Fibroblast of skin of right quadriceps (primary cell): ENCODE data around the gene NXPH1.

Experiments used
- DNase-seq: peaks from one replicate; pipeline ENCODE4 v3.0.0-alpha.2; 2013

Gene NXPH1

DNA sequence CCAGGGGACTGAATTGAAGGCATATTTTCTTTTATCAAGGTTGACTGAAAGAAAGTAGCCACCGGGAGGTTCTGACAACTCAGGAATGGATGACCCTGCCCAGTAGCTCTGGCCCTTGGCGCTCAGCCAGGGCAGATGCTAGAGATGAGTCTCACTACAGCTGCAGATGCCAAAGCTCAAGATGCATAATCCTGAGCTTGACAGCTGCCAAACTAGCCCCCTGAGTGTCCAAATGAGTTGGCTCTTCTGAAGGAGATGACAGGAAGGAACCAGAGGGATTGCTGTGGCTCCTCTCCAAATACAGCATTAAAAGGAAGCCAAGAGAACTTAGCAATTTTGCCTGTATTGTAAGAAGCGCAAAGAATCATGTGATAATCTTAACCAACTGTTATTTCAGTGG, 78.4 kb downstream of the NXPH1 start:
- DNase-seq: no peak

DNA sequence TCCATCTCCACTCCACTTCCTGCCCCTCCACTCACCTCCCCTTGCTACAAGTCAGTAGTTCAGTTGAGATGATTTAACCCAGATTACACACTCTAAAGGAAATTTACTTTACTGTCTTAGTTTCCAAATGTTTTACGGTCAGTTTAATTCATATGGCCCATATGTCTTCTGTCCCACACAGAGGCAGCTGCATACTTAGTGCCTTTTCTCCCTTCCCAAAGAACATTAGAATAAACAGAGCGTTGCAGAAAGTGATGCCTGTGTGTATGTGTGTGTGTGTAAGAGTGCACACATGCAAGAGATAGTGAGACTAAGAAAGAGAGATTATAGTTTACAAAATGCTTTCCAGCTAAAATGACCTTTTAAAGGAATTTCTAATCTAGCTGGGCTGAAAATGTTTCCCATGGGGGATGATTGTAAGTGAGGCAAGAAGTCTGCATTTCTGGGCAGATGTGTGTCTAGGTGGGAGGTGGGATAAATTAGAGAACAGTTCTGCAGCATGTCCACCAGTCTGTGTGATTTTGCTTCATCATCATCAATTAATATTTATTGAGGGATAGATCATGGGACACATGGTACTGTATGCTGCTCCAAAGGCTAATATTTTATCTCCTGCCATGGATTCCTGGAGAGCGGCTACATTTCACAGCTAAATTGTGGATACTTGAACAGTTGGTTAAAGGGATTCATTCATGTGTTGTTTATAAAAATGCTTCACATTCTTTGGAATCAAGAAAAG, 81.5 kb downstream of the NXPH1 start:
- no peak for DNase-seq

DNA sequence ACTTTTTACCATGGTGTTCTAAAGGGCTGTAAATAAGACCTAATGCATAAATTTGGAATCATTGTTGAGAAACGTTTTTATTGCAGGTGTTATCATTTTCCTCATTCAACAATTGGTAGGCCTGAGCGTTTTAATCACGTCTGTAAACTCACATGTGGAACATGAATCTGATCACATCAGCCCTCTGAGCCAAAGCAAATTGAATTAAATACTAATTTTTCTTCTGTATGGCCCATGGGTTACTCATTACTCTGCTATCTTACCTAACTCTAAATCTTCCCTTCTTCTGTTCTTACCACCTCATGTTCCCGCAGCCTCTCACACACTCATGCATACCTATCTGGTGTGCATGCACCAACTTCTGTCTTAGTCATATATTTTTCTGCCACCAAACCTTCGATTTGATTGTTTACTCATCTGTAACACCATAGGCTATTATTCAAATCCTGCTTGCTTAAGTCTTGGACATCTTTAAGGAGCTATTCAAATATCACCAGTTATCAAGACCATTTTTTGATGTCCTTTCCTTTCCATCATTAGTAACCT, 82.3 kb downstream of the NXPH1 start:
- DNase-seq: no peak

DNA sequence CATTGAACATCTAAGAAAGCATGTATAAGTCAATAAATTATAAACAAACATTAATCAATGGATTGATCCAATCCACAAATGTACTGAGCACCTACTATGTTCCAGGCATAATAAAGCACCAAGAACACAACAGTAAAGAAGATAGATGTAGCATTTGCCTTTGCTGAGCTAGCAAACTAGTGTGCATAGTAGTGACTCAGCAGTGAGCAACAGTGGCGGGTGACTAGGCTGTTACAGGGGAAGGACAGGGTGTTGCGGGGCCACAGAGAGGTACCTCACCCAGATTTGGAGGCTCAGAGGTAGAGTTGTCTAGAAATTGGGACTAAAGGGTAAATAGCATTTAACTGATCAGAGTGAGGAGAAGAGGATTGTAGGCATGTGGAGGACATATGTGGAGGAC, 83.6 kb downstream of the NXPH1 start:
- DNase-seq: no peak

DNA sequence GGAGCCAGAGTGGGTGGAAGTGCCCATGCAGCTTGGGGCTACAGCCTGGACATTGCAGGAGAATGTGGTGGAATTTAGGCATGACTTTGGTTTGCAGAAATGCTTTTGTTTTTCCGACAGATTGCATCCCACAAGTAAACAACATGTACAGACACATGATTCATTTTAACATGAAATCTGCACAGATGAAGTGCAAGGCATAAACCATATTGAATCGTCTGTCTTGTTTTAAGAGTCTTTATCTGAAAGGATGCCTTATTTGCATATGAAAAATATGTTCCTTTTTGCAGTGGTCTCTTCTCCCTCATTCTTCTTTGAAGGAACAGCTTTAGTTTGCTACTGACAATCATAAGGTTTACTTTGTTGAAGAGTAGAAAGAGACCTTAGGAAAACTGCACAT, 94.9 kb downstream of the NXPH1 start:
- no peak for DNase-seq

DNA sequence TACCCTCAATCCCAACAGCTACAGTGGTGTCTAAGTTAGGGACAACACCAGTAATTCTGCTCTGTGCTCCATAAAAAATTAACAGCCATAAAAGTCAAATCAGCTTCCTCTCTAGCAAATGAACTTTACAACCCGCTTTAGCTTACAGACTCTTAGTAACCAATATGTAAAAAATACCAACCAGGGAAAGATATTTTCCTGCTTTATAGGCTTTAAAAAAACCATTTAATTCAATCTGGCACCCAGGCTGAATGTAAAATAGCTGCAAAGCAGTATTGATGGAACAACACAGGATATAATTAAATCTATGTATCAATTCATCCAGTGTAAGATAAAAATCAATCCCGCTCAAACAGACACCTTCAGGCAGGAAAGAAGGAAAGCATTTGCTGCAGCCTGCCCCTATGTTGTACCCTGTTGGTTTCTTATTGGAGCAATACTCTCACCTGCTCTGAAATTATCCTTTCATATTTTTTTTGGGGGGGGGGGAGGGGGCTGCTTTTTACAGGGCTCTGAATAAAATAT, 98.6 kb downstream of the NXPH1 start:
- DNase-seq: no peak

DNA sequence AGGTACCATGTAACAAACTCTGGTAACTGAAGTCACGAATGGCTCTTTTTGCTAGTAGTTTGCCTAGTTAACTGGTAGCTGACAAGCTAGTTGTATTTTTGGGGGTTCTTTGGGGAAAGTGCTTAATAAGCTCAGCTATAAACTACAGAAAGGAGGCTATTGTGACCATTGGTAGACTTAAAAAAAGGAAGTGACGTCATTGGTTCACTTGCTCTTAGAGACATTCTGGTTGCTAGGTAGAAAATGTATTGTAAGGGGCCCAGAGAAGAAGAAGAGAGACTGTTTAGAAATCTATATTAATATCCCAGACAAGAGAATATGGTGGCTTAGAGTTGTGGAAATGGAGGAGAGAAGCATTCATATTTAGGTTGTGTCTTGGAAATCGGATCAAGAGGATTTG, 103.0 kb downstream of the NXPH1 start:
- no peak for DNase-seq

DNA sequence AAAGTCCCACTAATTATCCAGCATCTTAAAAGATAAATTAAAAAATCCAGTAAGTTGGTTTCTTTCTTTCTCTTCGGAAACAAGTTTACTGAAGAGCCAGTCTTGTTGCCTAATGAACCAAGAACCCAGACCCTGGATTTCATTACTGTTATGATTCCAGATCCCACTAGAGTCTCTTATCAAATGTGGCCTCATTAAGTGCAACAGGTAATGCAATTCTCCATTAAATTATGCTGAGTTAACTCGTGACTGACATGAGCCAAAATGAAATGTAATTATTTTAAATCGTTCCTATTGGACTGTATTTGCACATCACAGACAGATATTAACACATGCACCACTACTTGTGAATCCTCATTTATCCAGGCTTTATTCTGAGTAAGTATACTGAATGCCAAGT, 115.6 kb downstream of the NXPH1 start:
- no peak for DNase-seq

DNA sequence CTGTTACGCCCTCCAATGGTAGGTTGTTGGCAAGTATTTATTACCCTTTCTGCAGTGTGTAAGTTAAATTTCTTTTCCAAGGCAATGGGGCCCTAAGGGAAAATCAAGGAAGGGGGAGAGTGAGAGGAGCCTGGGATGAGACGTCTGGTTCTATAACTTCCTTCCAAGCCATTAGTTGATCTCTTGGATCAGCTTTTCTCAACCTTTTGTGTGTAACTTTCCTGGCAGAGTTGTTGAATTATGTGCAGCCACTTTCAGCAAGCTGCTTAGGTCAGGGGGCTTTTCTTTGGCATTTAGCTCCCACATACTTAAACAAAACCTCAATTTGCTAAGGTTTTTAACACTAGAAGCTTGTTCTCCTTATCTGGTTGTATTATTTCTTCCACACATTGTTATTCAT, 127.1 kb downstream of the NXPH1 start:
- DNase-seq: no peak

DNA sequence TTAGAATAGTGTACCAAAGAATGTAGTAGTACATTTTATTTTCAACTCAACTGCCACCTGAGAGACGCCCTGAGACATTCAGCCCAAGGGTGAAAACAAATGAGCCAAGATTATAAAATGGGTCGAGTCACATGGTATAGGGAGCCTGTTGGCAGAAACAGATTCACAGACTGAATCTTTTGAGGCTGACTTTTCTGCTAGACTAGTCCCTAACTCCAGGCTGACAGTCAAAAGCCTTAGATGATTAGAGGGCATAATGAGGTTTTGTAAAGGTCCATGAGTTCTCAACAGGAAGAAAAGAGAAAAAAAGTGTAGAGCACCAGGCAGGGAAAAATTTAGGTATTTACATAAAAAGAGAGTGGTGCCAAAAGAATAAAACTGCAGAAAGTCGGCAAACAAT, 128.0 kb downstream of the NXPH1 start:
- DNase-seq: no peak

DNA sequence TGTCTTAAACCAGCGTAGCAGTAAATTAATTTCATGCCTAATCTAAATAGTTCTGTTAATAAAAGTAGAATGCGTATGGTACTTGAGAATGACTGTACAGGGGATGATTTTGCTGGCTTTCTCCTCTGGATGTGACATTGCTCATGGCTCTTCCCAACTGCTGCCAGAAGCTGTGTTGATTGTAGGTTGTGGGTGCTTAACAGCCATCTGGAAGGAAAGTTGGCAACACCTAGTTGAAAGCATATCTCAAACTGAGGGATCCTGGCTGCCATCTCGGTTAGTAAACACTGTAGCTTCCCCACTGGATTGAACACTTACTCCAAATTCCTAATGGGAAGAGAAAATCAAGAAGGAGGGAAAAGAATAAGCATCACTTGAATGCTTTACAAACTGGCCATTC, 130.9 kb downstream of the NXPH1 start:
- no peak for DNase-seq

DNA sequence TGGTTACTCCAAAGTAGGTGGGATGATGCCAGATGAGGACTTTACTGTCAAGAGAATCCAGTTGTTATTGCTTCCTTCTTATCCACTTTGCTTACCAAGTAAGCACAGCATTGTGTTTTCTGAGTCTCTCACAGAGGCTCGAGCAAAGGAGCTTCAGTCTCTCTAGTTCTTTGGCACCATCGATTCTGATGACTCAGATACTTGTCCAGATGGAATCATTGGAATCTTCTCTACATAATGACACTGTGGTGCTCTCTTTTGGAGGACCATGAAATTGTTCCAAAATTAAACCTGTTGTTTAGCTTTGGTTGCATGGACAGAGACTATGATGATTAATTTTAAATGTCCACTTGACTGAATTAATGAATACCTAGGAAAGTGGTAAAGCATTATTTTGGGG, 132.6 kb downstream of the NXPH1 start:
- no peak for DNase-seq

DNA sequence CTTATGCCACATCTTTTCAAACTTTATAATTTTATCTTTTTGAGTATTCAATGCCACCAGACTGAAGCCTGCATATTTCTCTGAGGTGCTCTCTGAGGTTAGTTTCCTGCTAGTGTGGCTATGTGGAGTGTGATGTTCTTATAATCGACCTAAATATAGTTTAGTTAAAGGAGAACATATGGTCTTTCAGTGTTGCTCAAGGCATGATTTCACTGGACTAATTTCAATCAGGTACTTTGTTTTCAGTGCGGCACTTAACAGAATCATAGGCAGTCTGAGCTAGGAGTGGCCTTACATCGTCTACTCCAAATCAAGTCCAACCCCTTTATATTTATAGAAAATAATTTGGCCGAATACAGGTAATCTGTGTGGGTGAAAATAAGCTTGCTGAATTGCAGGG, 134.2 kb downstream of the NXPH1 start:
- no peak for DNase-seq

DNA sequence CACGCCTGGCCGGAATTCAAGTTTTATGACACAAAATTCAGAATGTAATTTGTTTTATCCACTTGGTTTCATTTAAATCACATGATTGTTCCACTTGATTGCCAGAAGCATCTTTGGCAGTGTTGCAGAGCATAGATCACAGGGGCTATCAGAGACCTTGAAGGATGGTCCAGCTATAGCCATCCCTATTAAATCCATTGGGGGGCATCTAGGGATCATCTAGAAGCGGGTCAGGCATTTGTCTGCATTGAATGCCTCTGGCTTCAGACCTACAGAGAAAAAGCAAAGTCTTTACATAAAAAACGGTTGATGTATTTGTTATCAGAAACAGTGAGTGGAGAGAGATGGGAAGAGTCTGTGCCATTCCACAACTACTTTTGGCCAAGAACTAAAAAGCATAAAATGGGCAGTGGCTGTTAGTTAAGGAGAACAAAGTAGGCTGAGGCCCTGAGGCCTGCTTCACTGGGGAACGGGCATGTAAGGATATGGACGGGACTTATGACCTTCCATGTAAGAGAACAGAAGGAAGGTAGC, 146.3 kb downstream of the NXPH1 start:
- DNase-seq: no peak

DNA sequence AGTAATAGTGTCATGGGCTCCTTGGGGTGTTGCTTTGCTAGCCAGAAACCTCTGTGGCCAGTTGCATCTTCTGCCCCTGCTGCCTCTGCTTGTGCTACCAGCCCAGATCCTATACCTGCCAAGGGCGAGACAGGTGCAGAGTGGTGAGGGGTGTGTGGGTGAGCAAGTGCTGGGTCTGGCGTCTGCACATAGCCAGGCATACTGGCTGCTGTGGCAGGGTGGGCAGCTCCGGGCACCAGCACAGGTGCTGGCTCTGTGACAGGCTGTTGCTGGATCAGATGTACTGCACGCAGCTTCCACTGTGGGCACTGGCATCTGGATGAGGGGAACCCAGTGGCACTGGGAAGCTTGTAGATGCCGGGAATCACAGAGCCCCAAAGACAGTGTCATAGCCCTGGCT, 148.4 kb downstream of the NXPH1 start:
- DNase-seq: no peak

DNA sequence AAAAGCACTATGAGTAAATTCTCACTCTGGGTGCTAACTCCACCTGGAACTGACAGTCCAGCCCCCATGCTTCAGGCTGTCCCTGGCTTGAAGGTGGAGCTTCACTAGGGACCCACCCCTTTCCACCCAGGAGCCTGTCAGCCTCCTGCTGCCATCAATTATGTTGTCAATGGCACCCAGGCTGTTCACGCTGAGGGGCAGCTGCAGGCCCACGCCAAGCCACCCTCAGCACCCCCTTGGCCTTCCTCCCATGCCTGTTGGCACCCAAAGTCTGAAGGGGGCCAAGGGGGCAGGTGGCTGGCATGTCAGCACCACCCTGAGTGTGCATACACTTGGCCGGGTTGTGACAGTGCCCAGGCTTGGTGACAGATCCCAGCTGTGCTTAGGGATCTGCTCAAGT, 149.3 kb downstream of the NXPH1 start:
- no peak for DNase-seq

DNA sequence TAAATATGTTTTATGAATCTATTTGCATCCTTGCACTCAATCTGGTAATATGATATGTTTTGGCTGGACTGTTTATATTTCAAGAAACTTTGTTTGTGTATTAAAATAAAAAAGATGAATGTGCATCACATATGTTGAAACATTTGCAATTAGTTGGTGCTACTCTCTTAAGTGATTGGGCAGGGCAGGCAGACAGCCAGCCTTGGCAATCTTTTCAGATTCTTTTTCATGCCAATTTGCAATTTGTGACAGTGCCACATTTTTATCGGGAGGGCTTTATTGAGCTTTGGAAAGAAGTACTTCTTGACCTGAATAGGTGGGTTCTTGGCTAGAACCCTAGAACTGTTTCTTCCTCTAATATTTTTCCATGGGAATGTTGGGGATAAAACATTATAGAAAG, 152.2 kb downstream of the NXPH1 start:
- no peak for DNase-seq

DNA sequence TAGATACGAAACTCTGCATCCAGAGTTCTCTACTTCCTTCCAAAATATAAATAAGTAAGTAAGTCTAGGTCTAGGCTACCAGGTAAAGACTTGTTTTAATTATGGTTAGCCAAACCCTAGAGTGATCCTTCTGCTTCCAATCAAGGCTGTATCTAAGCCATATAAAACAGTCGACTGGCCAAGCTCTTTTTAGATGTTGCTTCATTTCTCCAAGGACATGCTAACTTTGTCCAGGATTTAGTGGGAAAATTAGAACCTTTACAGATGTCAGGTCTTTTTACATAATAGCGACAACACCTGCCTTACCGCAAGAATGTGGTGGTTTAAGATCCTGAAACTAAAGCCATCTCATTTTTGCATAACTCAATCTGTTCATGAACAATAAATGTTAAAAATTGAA, 156.8 kb downstream of the NXPH1 start:
- DNase-seq: no peak

DNA sequence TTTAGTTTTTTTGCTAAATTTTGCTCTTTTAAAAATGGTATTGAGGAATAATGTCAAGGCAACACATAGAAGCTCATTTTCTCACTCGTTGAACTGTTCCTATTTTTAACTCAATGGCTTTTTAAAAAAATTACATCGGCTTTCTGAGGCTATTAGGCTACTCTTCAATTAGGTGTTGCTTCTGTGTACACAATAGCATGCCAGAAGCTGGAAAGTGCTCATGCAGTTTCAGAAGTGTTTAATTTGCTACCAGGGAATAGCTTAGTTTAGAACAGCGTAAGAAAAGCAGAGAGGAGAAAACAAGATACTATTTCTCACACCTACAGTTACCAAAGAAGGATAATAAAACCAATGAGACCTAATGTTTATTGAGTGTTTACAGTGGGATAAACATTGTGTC, 157.4 kb downstream of the NXPH1 start:
- DNase-seq: no peak

DNA sequence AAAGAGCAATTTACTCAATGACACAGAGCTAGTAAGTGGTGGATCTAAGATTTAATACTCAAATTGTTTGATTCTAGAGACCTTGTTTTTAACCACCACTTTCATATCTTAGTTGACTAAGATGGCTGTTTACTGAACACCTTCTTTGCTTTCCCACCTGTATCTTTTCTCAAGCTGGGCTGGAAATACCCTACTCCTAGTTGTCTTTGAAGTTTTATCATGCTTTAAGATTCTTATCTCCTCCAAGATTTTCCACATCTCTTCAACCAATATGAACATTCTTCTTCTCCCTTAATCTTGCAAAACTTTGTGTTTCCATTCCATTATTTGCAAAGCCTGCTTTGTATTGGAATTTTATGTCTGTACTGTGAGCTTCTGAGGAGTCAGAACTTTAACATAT, 157.9 kb downstream of the NXPH1 start:
- no peak for DNase-seq

DNA sequence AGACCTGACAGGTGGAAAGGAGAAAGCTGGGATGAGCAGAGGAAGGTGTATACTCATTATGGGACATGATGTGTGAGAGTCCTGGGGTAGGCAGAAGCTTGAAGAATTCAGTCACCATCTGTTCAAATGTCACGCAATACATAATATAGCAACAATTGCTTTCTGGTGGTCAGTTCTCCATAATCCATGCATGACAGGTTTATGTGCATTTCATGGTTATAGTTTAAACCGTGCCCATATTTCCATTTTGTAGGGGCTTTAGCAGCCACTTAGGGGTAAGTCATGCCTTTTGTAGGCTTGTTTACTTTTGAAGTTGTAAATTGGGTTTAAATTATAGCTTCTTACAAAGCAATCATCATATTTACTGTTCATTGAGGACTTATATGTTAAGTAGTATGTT, 158.8 kb downstream of the NXPH1 start:
- no peak for DNase-seq

DNA sequence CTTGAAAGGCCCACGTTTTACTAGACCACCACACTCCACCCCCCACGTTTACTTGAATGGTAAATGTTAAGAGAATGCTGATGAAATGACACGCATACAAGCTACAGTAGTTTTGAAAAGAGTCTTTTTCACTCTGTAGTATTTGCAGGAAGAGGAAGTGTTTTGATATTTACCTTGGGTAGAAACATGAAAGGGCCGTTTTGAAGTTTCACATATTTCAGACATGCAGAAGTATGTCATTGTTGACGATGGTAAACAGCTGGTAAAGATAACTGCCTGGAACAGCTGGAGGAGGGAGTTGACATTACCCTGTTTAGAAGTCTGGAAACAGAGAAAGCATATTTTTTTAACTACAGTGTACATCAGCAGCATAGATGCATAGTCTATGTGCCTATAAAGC, 160.7 kb downstream of the NXPH1 start:
- no peak for DNase-seq

DNA sequence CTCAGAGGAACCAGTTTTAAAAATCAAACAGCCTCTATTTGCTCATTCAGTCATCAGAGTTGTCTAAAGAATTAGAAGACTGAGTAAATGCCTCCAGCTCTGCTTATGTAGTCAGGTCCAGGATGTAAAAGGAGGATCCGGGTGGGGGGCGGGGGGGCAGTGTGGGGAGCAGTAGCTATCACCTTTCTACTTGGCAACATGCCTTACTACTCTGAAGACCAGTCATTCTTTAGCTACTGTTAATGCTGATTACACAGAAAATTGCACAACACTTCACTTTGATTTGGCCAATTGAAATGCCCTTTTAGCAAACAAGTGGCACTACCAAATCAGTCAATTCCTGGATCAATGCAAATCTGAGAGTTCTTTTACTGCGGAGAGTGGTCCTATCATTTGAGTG, 164.2 kb downstream of the NXPH1 start:
- DNase-seq: no peak

DNA sequence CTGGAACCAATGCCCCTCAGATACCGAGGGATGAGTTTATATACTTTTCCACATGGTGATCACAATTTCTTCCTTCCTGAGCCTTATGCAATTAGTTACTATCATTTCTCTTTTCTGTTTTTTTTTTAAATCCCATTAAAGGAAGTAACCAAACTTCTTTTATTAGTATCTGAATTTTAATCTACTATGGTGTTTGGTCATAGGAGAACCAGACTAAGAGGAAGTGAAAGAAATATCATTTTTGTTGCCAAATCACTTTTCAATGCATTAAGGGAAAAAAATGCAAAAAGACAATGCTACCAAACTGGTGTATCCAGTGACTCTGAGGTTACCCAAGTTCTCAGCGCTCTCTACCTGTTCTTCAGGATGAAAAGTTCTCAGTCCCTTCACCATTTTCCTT, 167.7 kb downstream of the NXPH1 start:
- DNase-seq: no peak

DNA sequence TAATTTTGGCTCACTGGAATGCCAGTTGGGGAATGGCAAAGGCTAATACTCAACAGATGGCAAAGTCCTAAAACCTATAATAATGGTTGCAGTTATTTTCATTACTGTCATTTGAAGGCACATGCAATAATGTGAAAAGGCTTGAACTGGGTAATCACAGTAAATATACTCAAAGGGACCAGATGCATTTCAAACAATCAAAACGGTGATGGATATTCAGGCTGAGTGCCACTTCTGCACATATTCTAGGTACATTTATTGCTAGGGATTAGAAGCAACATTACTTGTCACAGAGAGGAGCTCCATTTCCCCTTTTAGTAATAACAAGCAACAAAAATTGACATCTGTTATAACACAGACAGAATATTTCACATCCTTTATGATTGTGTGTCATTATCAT, 171.8 kb downstream of the NXPH1 start:
- no peak for DNase-seq
